HEK293 (cell line): Measurements from ENCODE around the gene SEPTIN5.

ENCODE experiments used
- CTCF ChIA-PET: fragments of 350-600 bp; formaldehyde crosslinking; extraction: SDS; loops from one replicate; lab custom pipeline; 2021; ENCODE audit warnings: antibody characterized with exemption; lab: Yijun Ruan, JAX
- POLR2A ChIA-PET: fragments of 300-600 bp; formaldehyde crosslinking; extraction: SDS; loops from one replicate; lab custom pipeline; 2020; ENCODE audit warnings: antibody characterized with exemption, inconsistent platforms; lab: Yijun Ruan, JAX
- H3K27ac ChIP-seq: fragments of 200-500 bp; sonication (Bioruptor generic); 2 replicates; pipeline ENCODE4 v1.5.1; 2014; ENCODE audit warnings: low read depth, low read length, control low read depth, inconsistent platforms; ENCODE audit errors: extremely low read depth
- H3K36me3 ChIP-seq, 2 experiments: fragments of 200-500 bp in 1 of 2; sonication (Bioruptor generic) in 1 of 2; 1 replicate in 1 of 2; 2 replicates in 1 of 2; pipeline ENCODE4 v1.5.1; 2014 to 2017; ENCODE audit warnings: inconsistent platforms in 2 of 2, low read length in 2 of 2; ENCODE audit not compliant: control insufficient read depth in 2 of 2, insufficient read depth in 1 of 2
- H3K4me1 ChIP-seq: fragments of 200-500 bp; sonication (Bioruptor generic); 2 replicates; pipeline ENCODE4 v1.5.1; 2014; ENCODE audit warnings: mild to moderate bottlenecking, low read length, inconsistent platforms; ENCODE audit not compliant: control insufficient read depth, insufficient read depth
- H3K4me3 ChIP-seq: 2 replicates; pipeline ENCODE4 v1.5.1; 2011; ENCODE audit warnings: low read depth, mild to moderate bottlenecking, control low read depth, low read length, moderate library complexity
- H3K9me3 ChIP-seq: fragments of 200-500 bp; sonication (Bioruptor generic); 2 replicates; pipeline ENCODE4 v1.5.1; 2014; ENCODE audit warnings: low read depth, low read length, inconsistent platforms; ENCODE audit not compliant: control insufficient read depth, insufficient read depth
- ATF2 ChIP-seq: fragments of 450-650 bp; formaldehyde crosslinking; IDR thresholded peaks from 2 replicates; pipeline ENCODE4 v1.5.1; 2016; ENCODE audit warnings: missing biosample characterization, missing genetic modification characterization, low read depth
- BCL11B ChIP-seq: fragments of 450-650 bp; formaldehyde crosslinking; IDR thresholded peaks from 2 replicates; pipeline ENCODE4 v1.5.1; 2016; ENCODE audit warnings: low read depth, missing biosample characterization, missing genetic modification characterization
- CTCF ChIP-seq: fragments of 450-650 bp; formaldehyde crosslinking; IDR thresholded peaks from 2 replicates; pipeline ENCODE4 v1.5.1; 2016; ENCODE audit warnings: missing biosample characterization, missing genetic modification characterization
- KLF7 ChIP-seq: fragments of 450-650 bp; formaldehyde crosslinking; IDR thresholded peaks from 2 replicates; pipeline ENCODE4 v1.5.1; 2016; ENCODE audit warnings: missing biosample characterization, missing genetic modification characterization, borderline replicate concordance
- TCF7L2 ChIP-seq: IDR thresholded peaks from 2 replicates; pipeline ENCODE4 v1.6.1; 2011; ENCODE audit warnings: low read depth, mild to moderate bottlenecking, inconsistent platforms, low read length, moderate library complexity, borderline replicate concordance
- ZNF214 ChIP-seq: fragments of 450-650 bp; formaldehyde crosslinking; IDR thresholded peaks from 2 replicates; pipeline ENCODE4 v1.5.1; 2017; ENCODE audit warnings: missing biosample characterization, mild to moderate bottlenecking, missing genetic modification characterization, borderline replicate concordance
- ZNF221 ChIP-seq: fragments of 450-650 bp; formaldehyde crosslinking; IDR thresholded peaks from 2 replicates; pipeline ENCODE4 v1.5.1; 2017; ENCODE audit warnings: missing biosample characterization, missing genetic modification characterization, borderline replicate concordance
- ZNF248 ChIP-seq: fragments of 450-650 bp; formaldehyde crosslinking; IDR thresholded peaks from 2 replicates; pipeline ENCODE4 v1.5.1; 2017; ENCODE audit warnings: missing biosample characterization, missing genetic modification characterization
- ZNF354C ChIP-seq: fragments of 450-650 bp; formaldehyde crosslinking; IDR thresholded peaks from 2 replicates; pipeline ENCODE4 v1.5.1; 2016; ENCODE audit warnings: missing biosample characterization, missing genetic modification characterization, low read depth, borderline replicate concordance
- ZNF394 ChIP-seq: fragments of 450-650 bp; formaldehyde crosslinking; IDR thresholded peaks from 2 replicates; pipeline ENCODE4 v1.5.1; 2016; ENCODE audit warnings: missing biosample characterization, missing genetic modification characterization, mild to moderate bottlenecking, moderate library complexity, borderline replicate concordance
- ZNF488 ChIP-seq: fragments of 450-650 bp; formaldehyde crosslinking; IDR thresholded peaks from 2 replicates; pipeline ENCODE4 v1.5.1; 2016; ENCODE audit warnings: missing biosample characterization, missing genetic modification characterization
- ZNF510 ChIP-seq: fragments of 450-650 bp; formaldehyde crosslinking; IDR thresholded peaks from 2 replicates; pipeline ENCODE4 v1.5.1; 2018; ENCODE audit warnings: mild to moderate bottlenecking, missing genetic modification characterization, missing biosample characterization; ENCODE audit not compliant: insufficient replicate concordance
- ZNF513 ChIP-seq: fragments of 450-650 bp; IDR thresholded peaks from 2 replicates; pipeline ENCODE4 v1.5.1; 2018; ENCODE audit warnings: missing biosample characterization, missing genetic modification characterization
- ZNF544 ChIP-seq: fragments of 450-650 bp; formaldehyde crosslinking; IDR thresholded peaks from 2 replicates; pipeline ENCODE4 v1.5.0; 2017; ENCODE audit warnings: missing biosample characterization, missing genetic modification characterization
- ZNF585B ChIP-seq: fragments of 450-650 bp; formaldehyde crosslinking; IDR thresholded peaks from 2 replicates; pipeline ENCODE4 v1.5.1; 2016; ENCODE audit warnings: missing biosample characterization, missing genetic modification characterization
- ZNF654 ChIP-seq: fragments of 450-650 bp; formaldehyde crosslinking; IDR thresholded peaks from 2 replicates; pipeline ENCODE4 v1.5.1; 2016; ENCODE audit warnings: low read depth, missing biosample characterization, missing genetic modification characterization
- ZNF776 ChIP-seq: fragments of 450-650 bp; formaldehyde crosslinking; IDR thresholded peaks from 2 replicates; pipeline ENCODE4 v1.5.0; 2017; ENCODE audit warnings: missing biosample characterization, missing genetic modification characterization, borderline replicate concordance
- ZNF837 ChIP-seq: fragments of 450-650 bp; formaldehyde crosslinking; IDR thresholded peaks from 2 replicates; pipeline ENCODE4 v1.5.1; 2016; ENCODE audit warnings: missing biosample characterization, missing genetic modification characterization

Gene SEPTIN5

GRCh38 chr22:19665784-19666672 lies 48.3 kb upstream of the SEPTIN5 start (continued):
- no peak for TF ChIP-seq ZNF214 (tag by site-specific recombination)
- no peak for TF ChIP-seq ZNF354C (tag by site-specific recombination)
- no peak for TF ChIP-seq ZNF488 (tag by site-specific recombination)

GRCh38 chr22:19666673-19667593 lies 47.4 kb upstream of the SEPTIN5 start:
- H3K4me3 ChIP-seq: no peak overlapping the region
- H3K36me3 ChIP-seq: no peaks in the 10 kb centered on the region
- H3K27ac ChIP-seq: no peak overlapping the region
- no peaks in the 10 kb centered on the region for H3K9me3 ChIP-seq
- CTCF ChIA-PET: interaction anchor here (0.6 to 1.0 kb wide), 3 partner anchors 12 to 132 kb away, joined by 3 to 6 read pairs (median 3); no protein-coding TSS in a partner anchor
- H3K4me1 ChIP-seq: 0 out of 2 replicates have a peak, but pooled peaks cover 3% of the 10 kb centered on the region
- no peak for TF ChIP-seq ZNF837 (tag by site-specific recombination)
- no peak for TF ChIP-seq ZNF585B
- TF ChIP-seq ZNF510 (tag by site-specific recombination): no peak
- POLR2A ChIA-PET: no interaction called here

- no peak overlapping the region for H3K27ac ChIP-seq
- no peaks in the 10 kb centered on the region for H3K9me3 ChIP-seq
- H3K36me3 ChIP-seq: no peaks in the 10 kb centered on the region
- H3K4me1 ChIP-seq: 0 out of 2 replicates have a peak, but pooled peaks cover 3% of the 10 kb centered on the region
- POLR2A ChIA-PET: no interaction called here
- H3K4me3 ChIP-seq: no peak overlapping the region
- no peak for TF ChIP-seq ZNF221 (tag by site-specific recombination)
- CTCF ChIA-PET: interaction anchor here (0.6 to 1.0 kb wide), 2 partner anchors 11 to 242 kb away, joined by 6 to 9 read pairs; no protein-coding TSS in a partner anchor
Measured at GRCh38 chr22:19667872-19668740, 46.2 kb upstream of the SEPTIN5 start.

GRCh38 chr22:19668748-19669147 lies 45.6 kb upstream of the SEPTIN5 start:
- H3K27ac ChIP-seq: no peak overlapping the region
- H3K9me3 ChIP-seq: no peaks in the 10 kb centered on the region
- no peaks in the 10 kb centered on the region for H3K4me1 ChIP-seq
- CTCF ChIA-PET: no interaction called here
- H3K4me3 ChIP-seq: no peak overlapping the region
- H3K36me3 ChIP-seq: no peaks in the 10 kb centered on the region
- POLR2A ChIA-PET: no interaction called here
- TF ChIP-seq ZNF544: no peak
- no peak for TF ChIP-seq CTCF (tag by site-specific recombination)
- TF ChIP-seq ZNF394 (tag by site-specific recombination): no peak
- no peak for TF ChIP-seq KLF7 (tag by site-specific recombination)
- TF ChIP-seq BCL11B (tag by site-specific recombination): no peak
- no peak for TF ChIP-seq ATF2 (tag by site-specific recombination)
- TF ChIP-seq ZNF654 (tag by site-specific recombination): no peak
- no peak for TF ChIP-seq ZNF776
- TF ChIP-seq ZNF248 (tag by site-specific recombination): no peak
- no peak for TF ChIP-seq ZNF513 (tag by site-specific recombination)
- TF ChIP-seq TCF7L2: no peak
